Neural cell (in vitro differentiated cells): ENCODE measurements around the gene ESR1. TPM values are rescaled to one million over a fixed set of nuclear protein-coding genes. Genes with fewer than 3 reads are reported as not detected.

ENCODE experiments used
- H2AFZ ChIP-seq: fragments of 200-600, 300-800 bp; sonication (generic), shearing (Covaris generic); 2 replicates; pipeline ENCODE4 v1.6.0; 2014; ENCODE audit warnings: low read depth, mild to moderate bottlenecking, antibody characterized with exemption, low read length, moderate library complexity
- H3F3A ChIP-seq: fragments of 200-600 bp; shearing (Covaris generic); 2 replicates; pipeline ENCODE4 v1.6.1; 2016; ENCODE audit warnings: mild to moderate bottlenecking, moderate library complexity, mixed read lengths, antibody characterized with exemption, low read length; ENCODE audit not compliant: insufficient read depth, poor library complexity, severe bottlenecking
- H3K27ac ChIP-seq: fragments of 200-600, 300-800 bp; sonication (generic), shearing (Covaris generic); 2 replicates; pipeline ENCODE4 v1.5.1; 2014; ENCODE audit warnings: mild to moderate bottlenecking, low read length, moderate library complexity
- H3K27me3 ChIP-seq: fragments of 300-800, 200-600 bp; sonication (generic), shearing (Covaris generic); 2 replicates; pipeline ENCODE4 v1.6.0; 2014; ENCODE audit warnings: mild to moderate bottlenecking, low read depth, low read length, moderate library complexity; ENCODE audit not compliant: insufficient read depth
- H3K36me3 ChIP-seq: fragments of 300-800, 200-600 bp; sonication (generic), shearing (Covaris generic); 2 replicates; pipeline ENCODE4 v1.5.1; 2014; ENCODE audit warnings: mild to moderate bottlenecking, antibody characterized with exemption, low read length, moderate library complexity; ENCODE audit not compliant: insufficient read depth
- H3K4me2 ChIP-seq: fragments of 300-800, 200-600 bp; sonication (generic), shearing (Covaris generic); 2 replicates; pipeline ENCODE4 v1.6.0; 2014; ENCODE audit warnings: mild to moderate bottlenecking, low read length
- H3K4me3 ChIP-seq: fragments of 300-800, 200-600 bp; sonication (generic), shearing (Covaris generic); 2 replicates; pipeline ENCODE4 v1.5.1; 2014; ENCODE audit warnings: mild to moderate bottlenecking, low read length, moderate library complexity
- H3K79me2 ChIP-seq: fragments of 200-600 bp; shearing (Covaris generic); replicated peaks from 2 replicates; pipeline ENCODE4 v1.6.0; 2014; ENCODE audit warnings: mild to moderate bottlenecking, low read length, moderate library complexity; ENCODE audit not compliant: insufficient read depth
- H3K9ac ChIP-seq: fragments of 300-800, 200-600 bp; sonication (generic), shearing (Covaris generic); 2 replicates; pipeline ENCODE4 v1.6.1; 2016; ENCODE audit warnings: mild to moderate bottlenecking, low read length, mixed read lengths
- H3K9me2 ChIP-seq: fragments of 200-600 bp; shearing (Covaris generic); 2 replicates; pipeline ENCODE4 v1.6.1; 2016; ENCODE audit warnings: mild to moderate bottlenecking, low read length, mixed read lengths; ENCODE audit not compliant: insufficient read depth
- H3K9me3 ChIP-seq: fragments of 200-600, 300-800 bp; sonication (generic), shearing (Covaris generic); 2 replicates; pipeline ENCODE4 v1.6.1; 2016; ENCODE audit warnings: mild to moderate bottlenecking, mixed run types, low read length, moderate library complexity, mixed read lengths
- H4K20me1 ChIP-seq: fragments of 200-600 bp; shearing (Covaris generic); 2 replicates; pipeline ENCODE4 v1.6.1; 2016; ENCODE audit warnings: mild to moderate bottlenecking, mixed run types; ENCODE audit not compliant: insufficient read depth
- CTCF ChIP-seq: fragments of 450-650 bp; IDR thresholded peaks from 2 replicates; pipeline ENCODE4 v1.5.1; 2014; ENCODE audit warnings: antibody characterized with exemption, mild to moderate bottlenecking, moderate library complexity; ENCODE audit not compliant: poor library complexity, severe bottlenecking
- EP300 ChIP-seq: fragments of 450-650 bp; conservative IDR thresholded peaks from 2 replicates; pipeline ENCODE4 v1.6.1; 2014; ENCODE audit warnings: antibody characterized with exemption, mild to moderate bottlenecking, moderate library complexity; ENCODE audit not compliant: poor library complexity, severe bottlenecking
- EZH2 ChIP-seq: fragments of 200-600, 300-800 bp; shearing (Covaris generic), sonication (generic); IDR thresholded peaks from 2 replicates; pipeline ENCODE4 v1.6.1; 2014; ENCODE audit warnings: antibody characterized with exemption, low read length, borderline replicate concordance, mild to moderate bottlenecking; ENCODE audit not compliant: insufficient read depth, poor library complexity, severe bottlenecking
- MXI1 ChIP-seq: fragments of 450-650 bp; conservative IDR thresholded peaks from 2 replicates; pipeline ENCODE4 v1.6.1; 2014; ENCODE audit warnings: antibody characterized with exemption, mild to moderate bottlenecking; ENCODE audit not compliant: poor library complexity, severe bottlenecking
- POLR2AphosphoS5 ChIP-seq: IDR thresholded peaks from 2 replicates; pipeline ENCODE4 v1.6.1; 2012
- RAD21 ChIP-seq: fragments of 450-650 bp; conservative IDR thresholded peaks from 2 replicates; pipeline ENCODE4 v1.6.1; 2014; ENCODE audit warnings: antibody characterized with exemption, mild to moderate bottlenecking, moderate library complexity
- REST ChIP-seq: IDR thresholded peaks from 2 replicates; pipeline ENCODE4 v1.6.1; 2012; ENCODE audit warnings: borderline replicate concordance
- SMC3 ChIP-seq: fragments of 450-650 bp; conservative IDR thresholded peaks from 2 replicates; pipeline ENCODE4 v1.6.1; 2014; ENCODE audit warnings: antibody characterized with exemption, mild to moderate bottlenecking, moderate library complexity; ENCODE audit not compliant: poor library complexity
- TAF1 ChIP-seq: IDR thresholded peaks from 2 replicates; pipeline ENCODE4 v1.6.1; 2012; ENCODE audit warnings: low read depth
- polyA plus RNA-seq: library from polyadenylated mRNA; depleted of rRNA; stranded (reverse); fragments of >200 nt; gene quantifications from 2 replicates; pipeline ENCODE4 v1.2.3, GENCODE V29; 2014

The ESR1 gene
- polyA plus RNA-seq, 1 donor from 2014 or later = 0.14 TPM

- H2AFZ ChIP-seq = no peak overlapping the region
- H3K9me3 ChIP-seq = no peaks in the 10 kb centered on the region
- TF ChIP-seq REST = no peak
- no peak for TF ChIP-seq EZH2
- no peak for TF ChIP-seq SMC3
- TF ChIP-seq TAF1 = no peak
- TF ChIP-seq EP300 = no peak
- no peak for TF ChIP-seq RAD21
- no peak for TF ChIP-seq POLR2AphosphoS5
- H3K4me3 ChIP-seq = no peak overlapping the region
- H3K36me3 ChIP-seq = no peaks in the 10 kb centered on the region
- no peaks in the 10 kb centered on the region for H3K79me2 ChIP-seq
- H3F3A ChIP-seq = no peaks in the 10 kb centered on the region
- H4K20me1 ChIP-seq = no peaks in the 10 kb centered on the region
- H3K9ac ChIP-seq = no peak overlapping the region
- H3K9me2 ChIP-seq = no peaks in the 10 kb centered on the region
- no peak overlapping the region for H3K27ac ChIP-seq
- no peak overlapping the region for H3K4me2 ChIP-seq
- no peaks in the 10 kb centered on the region for H3K27me3 ChIP-seq
Measured at GRCh38 chr6:151958332-151958731, 150.8 kb downstream of the ESR1 start.

GRCh38 chr6:151959086-151959485 lies 151.6 kb downstream of the ESR1 start:
- H3K9me3 ChIP-seq = no peaks in the 10 kb centered on the region
- TF ChIP-seq SMC3 (no peak), EZH2 (no peak), CTCF (no peak), POLR2AphosphoS5 (no peak)
- no peak overlapping the region for H3K4me2 ChIP-seq
- H3K36me3 ChIP-seq = no peaks in the 10 kb centered on the region
- no peak overlapping the region for H3K4me3 ChIP-seq
- no peaks in the 10 kb centered on the region for H3F3A ChIP-seq
- H3K79me2 ChIP-seq = no peaks in the 10 kb centered on the region
- H3K9me2 ChIP-seq = no peaks in the 10 kb centered on the region
- no peaks in the 10 kb centered on the region for H4K20me1 ChIP-seq
- no peak overlapping the region for H3K27ac ChIP-seq
- H2AFZ ChIP-seq = no peak overlapping the region
- no peaks in the 10 kb centered on the region for H3K27me3 ChIP-seq
- H3K9ac ChIP-seq = no peak overlapping the region

GRCh38 chr6:151961809-151962208 lies 154.3 kb downstream of the ESR1 start:
- no peak overlapping the region for H2AFZ ChIP-seq

More at GRCh38 chr6:151961809-151962208, 154.3 kb downstream of the ESR1 start:
- Histone ChIP-seq H4K20me1 (no peaks in the 10 kb centered on the region), H3K4me3 (no peak overlapping the region), H3K9me2 (no peaks in the 10 kb centered on the region), H3K27ac (no peak overlapping the region), H3K36me3 (no peaks in the 10 kb centered on the region), H3K4me2 (no peak overlapping the region), H3K79me2 (no peaks in the 10 kb centered on the region), H3K27me3 (no peaks in the 10 kb centered on the region), H3K9me3 (no peaks in the 10 kb centered on the region), H3F3A (no peaks in the 10 kb centered on the region), H3K9ac (no peak overlapping the region)
- TF ChIP-seq CTCF (no peak), SMC3 (no peak), REST (no peak), MXI1 (no peak), EP300 (no peak), POLR2AphosphoS5 (no peak), TAF1 (no peak), EZH2 (no peak), RAD21 (no peak)
